GM19395 (cell line): Measurements from ENCODE around the gene TBC1D22A.
"Not testable (repeated sequence)": the region's sequence is repeated elsewhere in the genome, so short reads cannot be mapped to it uniquely, and the experiment has no call there.

Source experiments
- ATAC-seq: cut with Tn5 transposase; IDR thresholded peaks from one replicate; pipeline ENCODE4 v1.9.1; 2021; ENCODE audit warnings: mild to moderate bottlenecking, moderate library complexity; ENCODE audit not compliant: unreplicated experiment

Gene TBC1D22A

GRCh38 chr22:46809153-46809885 lies 46.9 kb downstream of the TBC1D22A start:
- ATAC-seq: no peak

- ATAC-seq: no peak
These were observed 48.7 kb downstream of the TBC1D22A start for GRCh38 chr22:46810856-46811786.

- no peak for ATAC-seq
These were observed 49.7 kb downstream of the TBC1D22A start for GRCh38 chr22:46812034-46812605.

- ATAC-seq: no peak
These were observed 50.3 kb downstream of the TBC1D22A start for GRCh38 chr22:46812788-46813187.

- ATAC-seq: no peak
These were observed 51.6 kb downstream of the TBC1D22A start for GRCh38 chr22:46813816-46814597.

- ATAC-seq: no peak
These were observed 52.7 kb downstream of the TBC1D22A start for GRCh38 chr22:46815132-46815531.

- no peak for ATAC-seq
These were observed 53.1 kb downstream of the TBC1D22A start for GRCh38 chr22:46815559-46815895.

GRCh38 chr22:46815896-46816731 lies 53.7 kb downstream of the TBC1D22A start:
- no peak for ATAC-seq

GRCh38 chr22:46817390-46817789 lies 54.9 kb downstream of the TBC1D22A start:
- not testable (repeated sequence) for ATAC-seq

- no peak for ATAC-seq
These were observed 60.8 kb downstream of the TBC1D22A start for GRCh38 chr22:46823248-46823647.

- ATAC-seq: no peak
These were observed 61.2 kb downstream of the TBC1D22A start for GRCh38 chr22:46823654-46824053.

- no peak for ATAC-seq
These were observed 62.0 kb downstream of the TBC1D22A start for GRCh38 chr22:46824344-46824909.

- ATAC-seq: no peak
These were observed 62.6 kb downstream of the TBC1D22A start for GRCh38 chr22:46824980-46825544.

GRCh38 chr22:46826438-46827135 lies 64.1 kb downstream of the TBC1D22A start:
- no peak for ATAC-seq

GRCh38 chr22:46827136-46827780 lies 64.8 kb downstream of the TBC1D22A start:
- no peak for ATAC-seq

- ATAC-seq: no peak
These were observed 65.3 kb downstream of the TBC1D22A start for GRCh38 chr22:46827781-46828180.

- ATAC-seq: no peak
These were observed 66.0 kb downstream of the TBC1D22A start for GRCh38 chr22:46828323-46828900.
